AG09309 (cell line): ENCODE measurements around the gene PRIM2.
"Not testable (repeated sequence)": the region's sequence is repeated elsewhere in the genome, so short reads cannot be mapped to it uniquely, and the experiment has no call there.

Experiments used
- DNase-seq: peaks from one replicate; pipeline ENCODE4 v3.0.0-alpha.2; 2010; ENCODE audit warnings: low read depth
- H3K4me3 ChIP-seq: 2 replicates; pipeline ENCODE4 v1.5.1; 2011; ENCODE audit warnings: mild to moderate bottlenecking, low read depth, low read length, moderate library complexity; ENCODE audit not compliant: control insufficient read depth
- TF ChIP-seq, protein P1 (sequence below): IDR thresholded peaks from 2 replicates; pipeline ENCODE4 v1.5.1; 2011; ENCODE audit warnings: mild to moderate bottlenecking, low read depth, low read length, inconsistent platforms; ENCODE audit not compliant: insufficient read depth, control insufficient read depth; ENCODE audit errors: missing control alignments

The PRIM2 gene

GRCh38 chr6:57279013-57279412 is 38.4 kb upstream of the PRIM2 start:
- TF ChIP-seq, protein P1, sequence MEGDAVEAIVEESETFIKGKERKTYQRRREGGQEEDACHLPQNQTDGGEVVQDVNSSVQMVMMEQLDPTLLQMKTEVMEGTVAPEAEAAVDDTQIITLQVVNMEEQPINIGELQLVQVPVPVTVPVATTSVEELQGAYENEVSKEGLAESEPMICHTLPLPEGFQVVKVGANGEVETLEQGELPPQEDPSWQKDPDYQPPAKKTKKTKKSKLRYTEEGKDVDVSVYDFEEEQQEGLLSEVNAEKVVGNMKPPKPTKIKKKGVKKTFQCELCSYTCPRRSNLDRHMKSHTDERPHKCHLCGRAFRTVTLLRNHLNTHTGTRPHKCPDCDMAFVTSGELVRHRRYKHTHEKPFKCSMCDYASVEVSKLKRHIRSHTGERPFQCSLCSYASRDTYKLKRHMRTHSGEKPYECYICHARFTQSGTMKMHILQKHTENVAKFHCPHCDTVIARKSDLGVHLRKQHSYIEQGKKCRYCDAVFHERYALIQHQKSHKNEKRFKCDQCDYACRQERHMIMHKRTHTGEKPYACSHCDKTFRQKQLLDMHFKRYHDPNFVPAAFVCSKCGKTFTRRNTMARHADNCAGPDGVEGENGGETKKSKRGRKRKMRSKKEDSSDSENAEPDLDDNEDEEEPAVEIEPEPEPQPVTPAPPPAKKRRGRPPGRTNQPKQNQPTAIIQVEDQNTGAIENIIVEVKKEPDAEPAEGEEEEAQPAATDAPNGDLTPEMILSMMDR: no peak
- DNase-seq: no peak

DNA sequence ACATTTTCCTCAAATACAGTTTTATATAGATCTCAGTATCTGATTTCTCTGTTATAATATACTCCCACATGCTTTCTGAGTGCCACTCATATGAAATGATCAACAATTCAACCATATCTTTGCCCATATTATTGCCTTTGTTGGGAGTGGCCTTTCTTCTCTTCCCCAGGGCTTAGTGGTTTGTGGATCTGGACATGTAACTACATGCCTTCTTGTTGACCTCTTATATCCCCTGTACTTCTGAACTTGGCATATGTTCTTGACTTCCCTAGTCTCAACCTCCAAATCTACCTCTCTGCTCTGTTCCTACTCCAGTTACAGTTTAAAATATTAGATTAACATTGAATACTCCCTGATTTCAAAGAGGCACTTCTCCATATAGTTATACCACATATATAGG is 34.3 kb upstream of the PRIM2 start:
- no peak overlapping the region for H3K4me3 ChIP-seq
- TF ChIP-seq, protein P1: no peak
- DNase-seq: no peak

More at GRCh38 chr6:57279013-57279412, 38.4 kb upstream of the PRIM2 start:
- H3K4me3 ChIP-seq: no peak overlapping the region

- TF ChIP-seq, protein P1: no peak
- no peak overlapping the region for H3K4me3 ChIP-seq
Measured at GRCh38 chr6:57283911-57284455, 33.4 kb upstream of the PRIM2 start.

DNA sequence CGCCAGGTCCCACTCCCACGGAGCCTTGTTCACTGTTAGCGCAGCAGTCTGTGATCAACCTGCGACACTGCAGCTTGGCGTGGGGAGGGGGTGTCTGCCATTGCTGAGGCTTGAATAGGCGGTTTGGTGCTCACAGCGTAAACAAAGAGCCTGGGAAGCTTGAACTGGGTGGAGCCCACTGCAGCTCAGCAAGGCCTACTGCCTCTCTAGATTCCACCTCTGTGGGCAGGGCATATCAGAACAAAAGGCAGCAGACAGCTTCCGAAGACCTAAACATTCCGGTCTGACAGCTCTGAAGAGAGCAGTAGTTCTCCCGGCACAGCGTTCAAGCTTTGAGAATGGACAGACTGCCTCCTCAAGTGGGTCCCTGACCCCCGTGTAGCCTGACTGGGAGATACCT is 29.3 kb upstream of the PRIM2 start:
- DNase-seq: not testable (repeated sequence)

More at GRCh38 chr6:57283911-57284455, 33.4 kb upstream of the PRIM2 start:
- peak; percentile 66 for DNase-seq

DNA sequence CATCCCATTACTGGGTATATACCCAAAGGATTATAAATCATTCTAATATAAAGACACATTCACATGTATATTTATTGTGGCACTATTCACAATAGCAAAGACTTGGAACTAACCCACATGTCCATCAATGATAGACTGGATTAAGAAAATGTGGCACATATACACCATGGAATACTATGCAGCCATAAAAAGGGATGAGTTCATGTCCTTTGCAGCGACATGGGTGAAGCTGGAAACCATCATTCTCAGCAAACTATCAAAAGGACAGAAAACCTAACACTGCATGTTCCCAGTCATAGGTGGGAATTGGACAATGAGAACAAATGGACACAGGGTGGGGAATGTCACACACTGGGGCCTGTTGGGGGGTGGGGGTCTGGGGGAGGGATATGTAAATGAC is 24.0 kb upstream of the PRIM2 start:
- H3K4me3 ChIP-seq, DNase-seq: not testable (repeated sequence)

More for the DNA sequence above, 29.3 kb upstream of the PRIM2 start:
- not testable (repeated sequence) for H3K4me3 ChIP-seq

DNA sequence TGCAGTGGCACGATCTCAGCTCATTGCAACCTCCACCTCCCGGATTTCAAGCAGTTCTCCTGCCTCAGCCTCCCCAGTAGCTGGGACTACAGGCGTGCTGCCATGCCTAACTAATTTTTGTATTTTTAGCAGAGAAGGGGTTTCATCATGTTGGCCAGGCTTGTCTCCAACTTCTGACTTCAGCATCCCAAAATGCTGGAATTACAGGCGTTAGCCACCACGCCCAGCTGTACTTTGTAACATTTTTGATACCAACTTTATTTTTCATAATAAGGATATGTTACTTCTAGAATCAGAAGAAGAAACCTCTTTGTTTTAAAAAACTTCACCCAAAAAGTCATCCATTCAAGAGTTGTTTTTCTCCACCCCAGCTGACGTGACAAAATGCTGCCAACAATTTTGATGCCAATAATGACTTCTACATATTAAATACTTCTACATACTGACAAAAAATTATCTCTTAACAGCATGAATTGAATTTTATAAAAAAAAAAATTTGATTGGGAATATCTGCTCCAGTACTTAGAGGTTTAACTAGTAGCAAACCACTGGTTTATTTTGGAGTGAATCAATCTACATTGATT is 22.5 kb upstream of the PRIM2 start:
- no peak for DNase-seq
- H3K4me3 ChIP-seq: no peak overlapping the region
- TF ChIP-seq, protein P1: no peak

GRCh38 chr6:57297505-57297904 is 19.9 kb upstream of the PRIM2 start:
- TF ChIP-seq, protein P1: no peak
- H3K4me3 ChIP-seq: no peak overlapping the region
- no peak for DNase-seq

GRCh38 chr6:57298741-57299140 is 18.7 kb upstream of the PRIM2 start:
- TF ChIP-seq, protein P1: no peak
- H3K4me3 ChIP-seq: no peak overlapping the region
- DNase-seq: no peak
